GM21529 (cell line): ENCODE data around the gene TCL1B.
"Not testable (repeated sequence)": the region's sequence is repeated elsewhere in the genome, so short reads cannot be mapped to it uniquely, and the experiment has no call there.

ENCODE experiments used
- ATAC-seq: cut with Tn5 transposase; IDR thresholded peaks from one replicate; pipeline ENCODE4 v1.9.1; 2021; ENCODE audit not compliant: unreplicated experiment

TCL1B gene, protein sequence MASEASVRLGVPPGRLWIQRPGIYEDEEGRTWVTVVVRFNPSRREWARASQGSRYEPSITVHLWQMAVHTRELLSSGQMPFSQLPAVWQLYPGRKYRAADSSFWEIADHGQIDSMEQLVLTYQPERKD

DNA sequence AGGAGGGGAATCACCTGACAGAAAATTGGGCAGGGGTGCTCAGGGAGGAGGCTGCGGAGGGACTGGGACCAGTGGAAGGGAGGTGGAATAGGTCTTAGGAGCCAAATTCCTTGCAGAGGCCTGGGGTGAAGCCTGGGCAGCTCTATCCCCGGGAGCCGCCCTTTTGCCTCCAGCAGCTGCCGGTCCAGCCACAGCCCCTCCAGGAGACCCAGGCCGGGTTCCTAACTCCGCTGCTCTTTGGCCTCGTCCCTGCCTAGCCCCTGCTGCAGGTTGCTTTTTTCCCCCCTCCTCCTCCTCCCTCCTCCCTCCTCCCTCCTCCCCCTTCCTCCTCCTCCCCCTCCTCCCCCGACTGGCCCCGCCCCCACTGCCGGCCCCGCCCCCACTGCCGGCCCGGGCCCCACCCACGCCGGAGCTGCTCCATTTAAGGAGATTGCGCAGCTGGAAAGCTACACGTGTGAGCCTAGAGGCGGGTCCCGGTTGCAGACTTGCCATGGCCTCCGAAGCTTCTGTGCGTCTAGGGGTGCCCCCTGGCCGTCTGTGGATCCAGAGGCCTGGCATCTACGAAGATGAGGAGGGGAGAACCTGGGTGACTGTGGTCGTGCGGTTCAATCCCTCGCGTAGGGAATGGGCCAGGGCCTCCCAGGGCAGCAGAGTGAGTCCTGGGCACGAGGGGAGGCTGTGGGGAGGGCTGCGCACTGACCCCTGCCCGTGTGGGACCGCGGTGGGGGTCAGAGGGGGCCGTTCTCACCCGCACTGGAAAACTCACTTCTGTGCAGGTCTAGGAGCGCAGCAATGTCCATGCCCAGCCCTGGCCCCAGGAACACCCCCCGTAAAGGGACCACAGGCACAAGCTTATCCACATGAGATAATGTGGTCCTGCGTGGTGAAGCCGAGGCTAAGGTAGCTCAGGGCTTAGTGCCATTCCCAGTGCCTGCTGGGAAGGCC lies at the start of gene TCL1B:
TCL1B (plus strand) TSS at position 449 of the 945 bp plus-strand sequence; CDS start at position 491, 42 bp downstream.
- no peak for ATAC-seq

- ATAC-seq = no peak
These were observed 41.2 kb upstream of the TCL1B start for GRCh38 chr14:95644981-95645380.

- ATAC-seq = no peak
These were observed 40.7 kb upstream of the TCL1B start for GRCh38 chr14:95645389-95645996.

GRCh38 chr14:95647926-95648325 lies 38.3 kb upstream of the TCL1B start:
- no peak for ATAC-seq

GRCh38 chr14:95649230-95649629 lies 37.0 kb upstream of the TCL1B start:
- no peak for ATAC-seq

GRCh38 chr14:95651028-95651427 lies 35.2 kb upstream of the TCL1B start:
- no peak for ATAC-seq

GRCh38 chr14:95651821-95652583 lies 34.2 kb upstream of the TCL1B start:
- ATAC-seq = no peak

DNA sequence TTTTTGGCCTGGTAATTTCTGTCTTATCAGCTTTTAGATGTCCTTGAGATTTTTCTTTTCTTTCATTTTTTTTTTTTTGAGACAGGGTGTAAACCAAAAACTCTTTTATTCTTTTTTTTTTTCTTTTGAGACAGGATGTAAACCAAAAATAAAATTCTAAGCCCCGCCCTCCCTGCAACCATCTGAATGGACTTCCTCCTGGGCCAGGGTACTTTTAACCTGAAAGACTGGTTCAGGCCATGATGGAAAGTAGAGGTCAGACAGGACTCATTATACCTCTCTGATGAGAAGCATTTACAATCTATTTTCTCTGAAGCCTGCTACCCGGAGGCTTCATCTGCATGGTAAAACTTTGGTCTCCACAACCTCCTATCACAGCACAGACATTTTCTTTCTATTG lies 33.5 kb upstream of the TCL1B start:
- ATAC-seq = peak; percentile 66

- ATAC-seq = no peak
These were observed 30.8 kb upstream of the TCL1B start for GRCh38 chr14:95655461-95655860.

- ATAC-seq = no peak
These were observed 29.6 kb upstream of the TCL1B start for GRCh38 chr14:95656634-95657033.

GRCh38 chr14:95657454-95657853 lies 28.8 kb upstream of the TCL1B start:
- ATAC-seq = no peak

DNA sequence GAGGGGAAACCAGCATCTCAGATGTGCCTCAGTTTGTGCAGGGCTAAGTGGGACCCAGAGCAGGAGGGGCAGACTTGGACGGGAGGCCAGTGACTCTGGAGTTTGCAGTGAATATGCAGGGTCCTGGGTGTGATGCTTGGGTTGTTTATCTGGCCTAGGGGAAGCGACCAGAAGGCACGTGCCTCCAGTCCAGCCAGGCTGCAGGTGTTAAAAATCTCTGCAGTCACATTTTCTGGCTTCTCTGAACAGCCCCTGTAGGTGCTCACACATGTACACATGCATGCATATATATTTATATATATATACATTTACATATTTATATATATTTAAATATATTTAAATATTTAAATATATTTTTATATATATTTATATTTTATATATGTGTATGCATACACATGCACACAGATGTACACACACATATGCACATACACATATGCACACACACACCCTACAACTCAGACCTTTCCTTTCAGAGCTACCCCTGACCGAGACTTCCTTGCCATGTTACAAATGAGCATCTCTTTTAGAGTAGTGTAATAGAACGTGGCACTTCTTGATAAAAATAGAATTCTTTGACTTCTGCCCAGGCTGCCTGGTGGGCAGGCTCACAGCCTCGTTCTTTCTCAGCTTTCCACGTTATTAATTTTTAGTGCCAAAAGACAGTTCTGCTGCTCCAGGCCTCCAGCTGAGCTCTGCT lies 26.8 kb upstream of the TCL1B start:
- ATAC-seq = no peak

DNA sequence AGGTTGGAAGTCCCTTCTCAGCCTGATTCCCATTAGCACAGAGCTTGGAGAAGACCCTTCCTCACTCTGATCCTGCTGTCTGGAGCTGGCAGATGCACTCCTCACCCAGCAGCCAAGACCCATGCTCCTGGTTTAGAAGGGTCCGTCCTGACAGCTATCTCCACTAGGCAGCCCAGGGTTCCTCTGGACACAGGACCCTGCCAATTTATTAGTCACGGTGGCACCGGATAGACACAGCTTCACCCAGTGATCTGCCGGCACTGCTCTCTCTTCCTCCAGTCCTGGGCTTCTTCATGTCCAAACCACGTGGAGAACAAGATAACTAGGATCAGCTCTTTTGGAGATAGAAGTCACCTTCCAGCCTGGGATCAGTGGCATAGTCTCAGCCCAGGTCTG lies 26.2 kb upstream of the TCL1B start:
- ATAC-seq = no peak

GRCh38 chr14:95660651-95661515 lies 25.3 kb upstream of the TCL1B start:
- no peak for ATAC-seq

DNA sequence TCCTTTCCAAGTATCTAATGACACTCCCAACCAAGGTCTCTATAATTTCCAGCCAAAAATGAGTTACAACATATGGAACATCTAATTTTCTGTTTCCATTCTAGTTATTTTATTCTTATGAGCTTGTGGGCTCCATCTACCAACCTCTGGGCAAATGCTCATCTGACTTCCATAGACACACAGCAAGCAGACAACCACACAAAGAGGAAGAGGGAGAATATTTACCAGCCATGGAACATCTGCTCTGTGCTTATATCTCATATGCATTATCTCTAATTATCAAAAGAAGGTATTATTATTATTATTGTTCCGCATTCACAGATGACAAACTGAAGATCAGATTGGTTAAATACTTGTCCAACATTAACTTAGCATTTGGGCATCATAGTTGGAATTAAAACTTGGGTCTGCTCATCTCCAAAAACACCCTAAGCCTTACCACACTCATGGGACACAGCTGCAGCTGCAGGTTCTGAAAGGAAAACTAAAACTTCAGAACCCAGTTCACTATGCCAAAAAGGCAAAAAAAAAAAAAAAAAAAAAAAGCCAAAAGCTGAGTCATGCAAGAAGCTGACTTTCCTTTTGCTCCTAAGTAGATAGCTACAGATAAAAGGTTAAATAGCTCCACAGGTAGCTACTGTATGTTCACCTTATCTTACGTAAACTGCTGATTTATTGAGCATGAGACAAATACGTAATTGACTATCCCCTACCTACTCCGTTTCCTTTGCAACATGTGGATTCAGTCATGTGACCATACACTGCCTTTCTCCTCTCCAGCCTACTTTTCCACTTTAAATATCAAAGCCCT lies 23.6 kb upstream of the TCL1B start:
- peak; percentile 42 for ATAC-seq

- ATAC-seq = peak; percentile 39
These were observed 22.9 kb upstream of the TCL1B start for GRCh38 chr14:95663226-95663797.

- ATAC-seq = no peak
These were observed 22.2 kb upstream of the TCL1B start for GRCh38 chr14:95664066-95664465.

DNA sequence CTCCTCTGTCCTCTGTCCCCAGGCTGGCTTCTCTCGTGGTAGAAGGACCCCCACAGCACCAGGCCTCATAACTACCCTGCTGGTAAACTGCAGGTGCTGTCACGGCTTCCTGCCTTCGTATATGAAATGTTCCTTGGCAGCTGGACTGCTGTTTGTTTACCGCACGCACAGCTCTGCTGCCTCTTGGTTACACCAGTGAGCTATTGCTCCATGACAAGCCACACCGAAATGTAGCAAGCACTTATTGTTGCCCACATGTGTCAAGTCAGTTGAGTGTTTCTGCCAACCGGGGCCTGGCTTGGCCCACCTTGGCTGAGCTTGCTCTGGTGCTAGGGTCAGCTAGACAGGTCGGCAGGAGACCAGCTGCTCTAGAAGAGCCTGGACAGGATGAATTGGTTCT lies 21.7 kb upstream of the TCL1B start:
- ATAC-seq = no peak

DNA sequence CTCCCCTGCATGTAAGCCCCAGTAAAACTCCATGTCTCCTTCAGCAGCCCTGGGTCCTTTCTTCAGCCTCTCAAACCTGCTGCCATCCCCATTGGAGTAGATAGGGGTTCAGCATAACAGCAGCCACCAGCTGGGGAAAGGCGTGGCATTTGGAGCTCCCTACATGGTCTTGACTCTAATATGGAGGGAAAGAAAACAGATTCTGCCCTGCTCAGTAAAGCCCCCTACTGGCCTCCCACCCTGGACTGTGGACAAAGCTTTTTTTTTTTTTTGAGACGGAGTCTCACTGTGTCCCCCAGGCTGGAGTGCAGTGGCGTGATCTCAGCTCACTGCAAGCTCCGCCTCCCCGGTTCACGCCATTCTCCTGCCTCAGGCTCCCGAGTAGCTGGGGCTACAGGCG lies 20.7 kb upstream of the TCL1B start:
- ATAC-seq = not testable (repeated sequence)
